ENCODE measurements around the gene AP2M1. TPM values are rescaled to one million over a fixed set of nuclear protein-coding genes. Genes with fewer than 3 reads are reported as not detected.

AP2M1 gene
- polyA plus RNA-seq, 2 of the 4 experiments (the other 2 are of a cell fraction) = 274 to 298 TPM

- ChIA-PET CTCF (interaction anchor here (2.4 kb wide), 1 partner anchor 19 kb away, joined by 10 read pairs; no protein-coding TSS in a partner anchor), POLR2A (no interaction called here)
- Histone ChIP-seq H3K4me3 (no peak overlapping the region), H3K4me1 (no peaks in the 10 kb centered on the region), H3K27ac (no peak overlapping the region), H3K9me3 (no peaks in the 10 kb centered on the region), H3K4me2 (no peak overlapping the region)
- TF ChIP-seq ELK1 (IDR thresholded peaks at IDR 0.05; ENCODE audit: low read depth, low read length) (no peak), BCL3 (IDR thresholded peaks at IDR 0.05) (no peak), SREBF2 (IDR thresholded peaks at IDR 0.05) (no peak)
- WGBS (ENCODE audit: missing lambda C conversion rate) = 29% methylated on average over 11 of the region's 11 CpGs
- DNase-seq (ENCODE audit: low read depth in 1 of 2, low spot score in 1 of 2) (no peak), ATAC-seq (no peak), FAIRE-seq (no peak)
Measured at GRCh38 chr3:184209146-184209923, 34.7 kb downstream of the AP2M1 start.

GRCh38 chr3:184211297-184211696 lies 36.6 kb downstream of the AP2M1 start:
- TF ChIP-seq CHD2 (IDR thresholded peaks at IDR 0.05; ENCODE audit: low read length, partially characterized antibody) = no peak
- no peak for TF ChIP-seq TP53 (CRISPR knock-in tag; IDR thresholded peaks at IDR 0.05)
- no peak for TF ChIP-seq JUN (IDR thresholded peaks at IDR 0.05)
- TF ChIP-seq CEBPB (IDR thresholded peaks at IDR 0.05) = no peak
- TF ChIP-seq REST (IDR thresholded peaks at IDR 0.05) = no peak
- TF ChIP-seq HOXA7 (CRISPR knock-in tag; IDR thresholded peaks at IDR 0.05) = no peak
- no peak for TF ChIP-seq BCL3 (IDR thresholded peaks at IDR 0.05)
- TF ChIP-seq KDM5A (IDR thresholded peaks at IDR 0.05) = no peak
- no peak for TF ChIP-seq ELK1 (IDR thresholded peaks at IDR 0.05; ENCODE audit: low read depth, low read length)
- no peak for TF ChIP-seq USF2 (IDR thresholded peaks at IDR 0.05)
- TF ChIP-seq NR3C1 (IDR thresholded peaks at IDR 0.05) = no peak
- no peak for TF ChIP-seq RCOR1 (IDR thresholded peaks at IDR 0.05; ENCODE audit: low read depth, low read length)
- no peak for TF ChIP-seq ZNF302 (CRISPR knock-in tag; IDR thresholded peaks at IDR 0.05)
- no peak for TF ChIP-seq MAFK (IDR thresholded peaks at IDR 0.05; ENCODE audit: partially characterized antibody)
- no peak for TF ChIP-seq CHD4 (IDR thresholded peaks at IDR 0.05; ENCODE audit: borderline replicate concordance)
- TF ChIP-seq EHMT2 (IDR thresholded peaks at IDR 0.05; ENCODE audit: low read depth) = no peak
- no peak for TF ChIP-seq SMC3 (IDR thresholded peaks at IDR 0.05)
- TF ChIP-seq MAX (IDR thresholded peaks at IDR 0.05) = no peak
- no peak for TF ChIP-seq MAZ (IDR thresholded peaks at IDR 0.05; ENCODE audit: borderline replicate concordance, low read depth, low read length)
- no peak for TF ChIP-seq ZFP36 (IDR thresholded peaks at IDR 0.05; ENCODE audit: borderline replicate concordance, partially characterized antibody)
- DNase-seq (ENCODE audit: low read depth in 1 of 2, low spot score in 1 of 2) (no peak), ATAC-seq (no peak), FAIRE-seq (no peak)
- Histone ChIP-seq H3K4me2 (no peak overlapping the region), H3K4me3 (no peak overlapping the region), H3K9me3 (no peaks in the 10 kb centered on the region), H3K27ac (no peak overlapping the region), H3K4me1 (no peaks in the 10 kb centered on the region)
- ChIA-PET CTCF (interaction anchor here (1.3 to 2.4 kb wide), 2 partner anchors 17 to 39 kb away, joined by 3 to 10 read pairs; no protein-coding TSS in a partner anchor), POLR2A (no interaction called here)
- 41% methylated on average over 5 of the region's 5 CpGs for WGBS (ENCODE audit: missing lambda C conversion rate)
